NB4 (cell line): ENCODE measurements around the gene B3GALT5.

Experiments
- MAX ChIP-seq: IDR thresholded peaks from 2 replicates; pipeline ENCODE4 v1.6.1; 2011; ENCODE audit warnings: low read depth, low read length
- POLR2A ChIP-seq: IDR thresholded peaks from 2 replicates; pipeline ENCODE4 v1.6.1; 2011; ENCODE audit warnings: mild to moderate bottlenecking; ENCODE audit not compliant: insufficient read length; ENCODE audit errors: extremely low read depth
- TF ChIP-seq, protein P1 (sequence below): IDR thresholded peaks from one replicate; pipeline ENCODE4 v1.5.1; 2012; ENCODE audit warnings: low read depth, low read length

- TF ChIP-seq, protein P1, sequence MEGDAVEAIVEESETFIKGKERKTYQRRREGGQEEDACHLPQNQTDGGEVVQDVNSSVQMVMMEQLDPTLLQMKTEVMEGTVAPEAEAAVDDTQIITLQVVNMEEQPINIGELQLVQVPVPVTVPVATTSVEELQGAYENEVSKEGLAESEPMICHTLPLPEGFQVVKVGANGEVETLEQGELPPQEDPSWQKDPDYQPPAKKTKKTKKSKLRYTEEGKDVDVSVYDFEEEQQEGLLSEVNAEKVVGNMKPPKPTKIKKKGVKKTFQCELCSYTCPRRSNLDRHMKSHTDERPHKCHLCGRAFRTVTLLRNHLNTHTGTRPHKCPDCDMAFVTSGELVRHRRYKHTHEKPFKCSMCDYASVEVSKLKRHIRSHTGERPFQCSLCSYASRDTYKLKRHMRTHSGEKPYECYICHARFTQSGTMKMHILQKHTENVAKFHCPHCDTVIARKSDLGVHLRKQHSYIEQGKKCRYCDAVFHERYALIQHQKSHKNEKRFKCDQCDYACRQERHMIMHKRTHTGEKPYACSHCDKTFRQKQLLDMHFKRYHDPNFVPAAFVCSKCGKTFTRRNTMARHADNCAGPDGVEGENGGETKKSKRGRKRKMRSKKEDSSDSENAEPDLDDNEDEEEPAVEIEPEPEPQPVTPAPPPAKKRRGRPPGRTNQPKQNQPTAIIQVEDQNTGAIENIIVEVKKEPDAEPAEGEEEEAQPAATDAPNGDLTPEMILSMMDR = no peak
- no peak for TF ChIP-seq POLR2A
- TF ChIP-seq MAX = no peak
Measured at GRCh38 chr21:39587376-39587775, 25.4 kb upstream of the B3GALT5 start.
